ENCODE data around the gene EEFSEC. TPM values are rescaled to one million over a fixed set of nuclear protein-coding genes. Genes with fewer than 3 reads are reported as not detected.

The EEFSEC gene
- total and polyA plus RNA-seq, 2 experiments from 2014 or later = 26.7 to 47.9 TPM

- no peak for DNase-seq (ENCODE audit: low read depth in 1 of 2, low spot score in 1 of 2)
- Histone ChIP-seq H3K9me3 (ENCODE audit: low read depth) (no peaks in the 10 kb centered on the region), H3K4me1 (ENCODE audit: low read depth) (peaks cover 24% of the 10 kb centered on the region), H3K4me3 (no peak overlapping the region), H3K27ac (no peak overlapping the region), H3K27me3 (no peaks in the 10 kb centered on the region), H3K36me3 (no peaks in the 10 kb centered on the region)
- TF ChIP-seq CTCF (IDR thresholded peaks at IDR 0.05; ENCODE audit: low read depth, low read length) = no peak
Measured at GRCh38 chr3:128348075-128348474, 194.8 kb downstream of the EEFSEC start.

- Histone ChIP-seq H3K27me3 (no peaks in the 10 kb centered on the region), H3K9me3 (ENCODE audit: low read depth) (no peaks in the 10 kb centered on the region), H3K27ac (no peak overlapping the region), H3K36me3 (no peaks in the 10 kb centered on the region), H3K4me3 (no peak overlapping the region), H3K4me1 (ENCODE audit: low read depth) (peaks cover 26% of the 10 kb centered on the region)
- DNase-seq (ENCODE audit: low read depth in 1 of 2, low spot score in 1 of 2) = peak in 1 of 2 donors; percentile 47
- no peak for TF ChIP-seq CTCF (IDR thresholded peaks at IDR 0.05; ENCODE audit: low read depth, low read length)
Measured at GRCh38 chr3:128348805-128349531, 195.7 kb downstream of the EEFSEC start.

- TF ChIP-seq CTCF (IDR thresholded peaks at IDR 0.05; ENCODE audit: low read depth, low read length) = no peak
- Histone ChIP-seq H3K4me1 (ENCODE audit: low read depth) (peaks cover 32% of the 10 kb centered on the region), H3K27ac (no peak overlapping the region), H3K27me3 (no peaks in the 10 kb centered on the region), H3K36me3 (no peaks in the 10 kb centered on the region), H3K4me3 (no peak overlapping the region), H3K9me3 (ENCODE audit: low read depth) (no peaks in the 10 kb centered on the region)
- DNase-seq (ENCODE audit: low read depth in 1 of 2, low spot score in 1 of 2) = no peak
Measured at GRCh38 chr3:128349963-128350599, 196.8 kb downstream of the EEFSEC start.

GRCh38 chr3:128351546-128351945, 198.3 kb downstream of the EEFSEC start:
- Histone ChIP-seq H3K4me1 (ENCODE audit: low read depth) (peaks cover 40% of the 10 kb centered on the region), H3K27ac (no peak overlapping the region), H3K36me3 (no peaks in the 10 kb centered on the region), H3K27me3 (no peaks in the 10 kb centered on the region), H3K9me3 (ENCODE audit: low read depth) (no peaks in the 10 kb centered on the region), H3K4me3 (no peak overlapping the region)
- no peak for DNase-seq (ENCODE audit: low read depth in 1 of 2, low spot score in 1 of 2)
- no peak for TF ChIP-seq CTCF (IDR thresholded peaks at IDR 0.05; ENCODE audit: low read depth, low read length)

GRCh38 chr3:128352326-128352725, 199.0 kb downstream of the EEFSEC start:
- H3K9me3 ChIP-seq (ENCODE audit: low read depth) = no peaks in the 10 kb centered on the region
- H3K27ac ChIP-seq = no peak overlapping the region
- H3K36me3 ChIP-seq = no peaks in the 10 kb centered on the region
- no peak for TF ChIP-seq CTCF (IDR thresholded peaks at IDR 0.05; ENCODE audit: low read depth, low read length)
- peaks cover 40% of the 10 kb centered on the region for H3K4me1 ChIP-seq (ENCODE audit: low read depth)
- no peak overlapping the region for H3K4me3 ChIP-seq
- H3K27me3 ChIP-seq = no peaks in the 10 kb centered on the region
- no peak for DNase-seq (ENCODE audit: low read depth in 1 of 2, low spot score in 1 of 2)

Data from cardiac muscle cell (in vitro differentiated cells and primary cell).